ENCODE measurements around the gene LAMA2. TPM values are rescaled to one million over a fixed set of nuclear protein-coding genes. Genes with fewer than 3 reads are reported as not detected.

Gene LAMA2
- total and polyA plus RNA-seq, 2 donors (not counting 3 experiments of a cell fraction or from before 2014, with no cell fraction given) = 0.51 to 0.75 TPM

DNA sequence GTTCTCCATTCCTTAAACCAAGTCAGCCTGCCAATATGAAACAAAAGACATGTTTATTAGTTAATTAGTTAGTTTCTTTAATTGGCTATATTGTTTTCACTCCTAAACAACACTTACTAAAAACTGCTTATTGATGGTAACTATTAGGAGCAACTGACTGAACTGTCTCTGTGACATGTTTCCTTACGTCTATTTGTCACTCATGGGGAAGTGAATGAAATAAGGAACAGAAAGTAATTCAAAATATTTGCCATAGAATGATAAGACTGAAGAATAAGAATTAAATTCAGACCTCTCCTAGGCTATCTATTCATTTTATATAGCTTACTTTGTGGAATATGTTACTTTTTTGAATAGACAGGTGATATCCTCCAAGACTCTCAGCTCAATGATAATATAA, 217.2 kb downstream of the LAMA2 start:
- Histone ChIP-seq H3K4me3 (replicated peaks in 1 of 3; ENCODE audit: insufficient read depth in 1 of 3, low read depth in 1 of 3, low read length in 3 of 3) (no peak overlapping the region), H2AFZ (ENCODE audit: low read depth, low read length) (no peak overlapping the region), H3K27ac (ENCODE audit: insufficient read depth, low read depth, low read length) (no peak overlapping the region), H4K20me1 (replicated peaks; ENCODE audit: control insufficient read depth, extremely low read depth, insufficient read depth, low read length) (no peaks in the 10 kb centered on the region), H3K79me2 (ENCODE audit: control insufficient read depth, insufficient read depth, low read length) (no peaks in the 10 kb centered on the region), H3K9me1 (replicated peaks; ENCODE audit: control insufficient read depth, extremely low read depth, insufficient read depth, low read length) (no peaks in the 10 kb centered on the region), H3K27me3 (ENCODE audit: control insufficient read depth in 2 of 2, insufficient read depth in 2 of 2, low read length in 2 of 2) (no peaks in the 10 kb centered on the region), H3K4me2 (ENCODE audit: insufficient read depth, low read length) (no peak overlapping the region), H3K9ac (replicated peaks; ENCODE audit: extremely low read depth, insufficient read depth, low read length) (no peak overlapping the region), H3K4me1 (ENCODE audit: control insufficient read depth, extremely low read depth, insufficient read depth, low read length) (peaks cover 7% of the 10 kb centered on the region), H3K36me3 (ENCODE audit: control insufficient read depth in 2 of 2, extremely low read depth in 1 of 2, insufficient read depth in 2 of 2, low read length in 2 of 2) (no peaks in the 10 kb centered on the region), H3K9me3 (replicated peaks; ENCODE audit: control insufficient read depth, insufficient read depth, low read length) (no peaks in the 10 kb centered on the region)
- dilution Hi-C loops (cut with MboI; ENCODE audit: extremely low pct_ligation_motif_present, low sequenced_read_pairs) = no loop called here
- POLR2A ChIA-PET = no interaction called here
- no TSS peak for BruUV-seq (replicated peaks)
- CTCF ChIA-PET = interaction anchor here (1.5 kb wide), 1 partner anchor 23 kb away, joined by 3 read pairs; no protein-coding TSS in a partner anchor
- FAIRE-seq = no peak
- no peak for DNase-seq (ENCODE audit: low read depth, low spot score)
- intact Hi-C loops (cut with micrococcal nuclease) = no loop called here
- TF ChIP-seq GATA2 (IDR thresholded peaks at IDR 0.05; ENCODE audit: insufficient read depth, insufficient read length, low read depth, low read length) (no peak), JUN (IDR thresholded peaks at IDR 0.05; ENCODE audit: borderline replicate concordance, insufficient read depth, insufficient read length, low read depth) (no peak), POLR2AphosphoS5 (IDR thresholded peaks at IDR 0.05; ENCODE audit: insufficient read depth, low read depth, low read length) (no peak), EZH2 (IDR thresholded peaks at IDR 0.05; ENCODE audit: borderline replicate concordance, low read depth, low read length, severe bottlenecking) (no peak), MAX (IDR thresholded peaks at IDR 0.05; ENCODE audit: insufficient read depth, insufficient read length) (no peak), MYC (IDR thresholded peaks at IDR 0.05; ENCODE audit: low read depth, low read length) (no peak), POLR2A (IDR thresholded peaks at IDR 0.05; ENCODE audit: low read depth, low read length) (no peak)
- TF ChIP-seq, protein P1, sequence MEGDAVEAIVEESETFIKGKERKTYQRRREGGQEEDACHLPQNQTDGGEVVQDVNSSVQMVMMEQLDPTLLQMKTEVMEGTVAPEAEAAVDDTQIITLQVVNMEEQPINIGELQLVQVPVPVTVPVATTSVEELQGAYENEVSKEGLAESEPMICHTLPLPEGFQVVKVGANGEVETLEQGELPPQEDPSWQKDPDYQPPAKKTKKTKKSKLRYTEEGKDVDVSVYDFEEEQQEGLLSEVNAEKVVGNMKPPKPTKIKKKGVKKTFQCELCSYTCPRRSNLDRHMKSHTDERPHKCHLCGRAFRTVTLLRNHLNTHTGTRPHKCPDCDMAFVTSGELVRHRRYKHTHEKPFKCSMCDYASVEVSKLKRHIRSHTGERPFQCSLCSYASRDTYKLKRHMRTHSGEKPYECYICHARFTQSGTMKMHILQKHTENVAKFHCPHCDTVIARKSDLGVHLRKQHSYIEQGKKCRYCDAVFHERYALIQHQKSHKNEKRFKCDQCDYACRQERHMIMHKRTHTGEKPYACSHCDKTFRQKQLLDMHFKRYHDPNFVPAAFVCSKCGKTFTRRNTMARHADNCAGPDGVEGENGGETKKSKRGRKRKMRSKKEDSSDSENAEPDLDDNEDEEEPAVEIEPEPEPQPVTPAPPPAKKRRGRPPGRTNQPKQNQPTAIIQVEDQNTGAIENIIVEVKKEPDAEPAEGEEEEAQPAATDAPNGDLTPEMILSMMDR (IDR thresholded peaks at IDR 0.05; ENCODE audit: extremely low read depth in 1 of 2, insufficient read depth in 1 of 2, low read depth in 1 of 2, low read length in 2 of 2) = no peak

Measured in endothelial cell of umbilical vein (primary cell).